MCF 10A (cell line): ENCODE measurements around the gene TEKT3. TPM values are rescaled to one million over a fixed set of nuclear protein-coding genes. Genes with fewer than 3 reads are reported as not detected.
A peak's percentile ranks its signal among the peaks of the same experiment; 100 is the strongest.

ENCODE experiments used
- BruUV-seq: library from RNA; stranded (reverse); fragments of 400-500 nt; replicated peaks from 2 replicates; lab custom pipeline; 2021; lab: Mats Ljungman, UMichigan
- CTCF ChIA-PET: fragments of 300-600 bp; sonication (Branson Sonifier 250); formaldehyde crosslinking; extraction: SDS; loops from one replicate; lab custom pipeline; 2021; ENCODE audit warnings: antibody characterized with exemption, inconsistent platforms; lab: Yijun Ruan, JAX
- POLR2A ChIA-PET: fragments of 300-600, 350-650 bp; sonication (Branson Sonifier 250); formaldehyde crosslinking; extraction: SDS; loops from one replicate; lab custom pipeline; 2020; ENCODE audit warnings: antibody characterized with exemption, inconsistent platforms; lab: Yijun Ruan, JAX
- DNase-seq: peaks from one replicate; pipeline ENCODE4 v3.0.0-alpha.2; 2018; ENCODE audit not compliant: unreplicated experiment
- H3K27ac Mint-ChIP-seq: one replicate; pipeline ENCODE4 v1.8.0; 2022; ENCODE audit warnings: mild to moderate bottlenecking, low read depth, mixed read lengths; ENCODE audit not compliant: unreplicated experiment
- H3K27me3 Mint-ChIP-seq: one replicate; pipeline ENCODE4 v1.8.0; 2022; ENCODE audit warnings: mixed read lengths; ENCODE audit not compliant: insufficient read depth, unreplicated experiment
- H3K36me3 Mint-ChIP-seq: one replicate; pipeline ENCODE4 v1.8.0; 2022; ENCODE audit warnings: mild to moderate bottlenecking, moderate library complexity, mixed read lengths; ENCODE audit not compliant: insufficient read depth, unreplicated experiment
- H3K4me1 Mint-ChIP-seq: one replicate; pipeline ENCODE4 v1.8.0; 2022; ENCODE audit warnings: mixed read lengths; ENCODE audit not compliant: insufficient read depth, unreplicated experiment
- H3K4me3 Mint-ChIP-seq: one replicate; pipeline ENCODE4 v1.8.0; 2022; ENCODE audit warnings: mild to moderate bottlenecking, moderate library complexity, mixed read lengths; ENCODE audit not compliant: unreplicated experiment
- H3K9me3 Mint-ChIP-seq: one replicate; pipeline ENCODE4 v1.8.0; 2022; ENCODE audit warnings: mixed read lengths; ENCODE audit not compliant: unreplicated experiment
- CTCF ChIP-seq: fragments of 200-600 bp; IDR thresholded peaks from one replicate; pipeline ENCODE4 v1.8.0; 2022; ENCODE audit warnings: antibody characterized with exemption, mild to moderate bottlenecking; ENCODE audit not compliant: unreplicated experiment
- intact Hi-C: fragments of 100-400 bp; cut with micrococcal nuclease; formaldehyde crosslinking; loops from 2 replicates; pipeline ENCODE4 v1.14.1; 2022
- total RNA-seq: library from RNA; stranded (reverse); gene quantifications from 2 replicates; pipeline ENCODE4 v1.2.3, GENCODE V29; 2022

TEKT3 gene
- total RNA-seq, 1 experiment from 2014 or later = not detected

GRCh38 chr17:15379659-15380058 lies 38.3 kb upstream of the TEKT3 start:
- DNase-seq = no peak
- CTCF ChIA-PET = no interaction called here
- Mint-ChIP-seq H3K27ac (no peak overlapping the region), H3K4me3 (no peak overlapping the region), H3K4me1 (peaks cover 4% of the 10 kb centered on the region), H3K9me3 (no peaks in the 10 kb centered on the region), H3K36me3 (peaks cover 6% of the 10 kb centered on the region), H3K27me3 (peaks cover 39% of the 10 kb centered on the region)
- BruUV-seq = no TSS peak
- no peak for TF ChIP-seq CTCF
- intact Hi-C loops = no loop called here
- POLR2A ChIA-PET = no interaction called here

- intact Hi-C loops = no loop called here
- H3K9me3 Mint-ChIP-seq = no peaks in the 10 kb centered on the region
- H3K4me1 Mint-ChIP-seq = peaks cover 4% of the 10 kb centered on the region
- no peak for TF ChIP-seq CTCF
- H3K27me3 Mint-ChIP-seq = peaks cover 47% of the 10 kb centered on the region
- no peak overlapping the region for H3K4me3 Mint-ChIP-seq
- no peak overlapping the region for H3K27ac Mint-ChIP-seq
- DNase-seq = no peak
- peaks cover 6% of the 10 kb centered on the region for H3K36me3 Mint-ChIP-seq
- ChIA-PET POLR2A (no interaction called here), CTCF (interaction anchor here (0.6 to 0.7 kb wide), 2 partner anchors 20 to 125 kb away, joined by 3 read pairs; no protein-coding TSS in a partner anchor)
- no TSS peak for BruUV-seq
These were observed 36.8 kb upstream of the TEKT3 start for GRCh38 chr17:15378243-15378642.

- intact Hi-C loops = no loop called here
- no peaks in the 10 kb centered on the region for H3K9me3 Mint-ChIP-seq
- POLR2A ChIA-PET = interaction anchor here (0.7 kb wide), 1 partner anchor 1983 kb away, joined by 3 read pairs; no protein-coding TSS in a partner anchor
- no peak for TF ChIP-seq CTCF
- peaks cover 4% of the 10 kb centered on the region for H3K4me1 Mint-ChIP-seq
- DNase-seq = no peak
- H3K27ac Mint-ChIP-seq = no peak overlapping the region
- H3K36me3 Mint-ChIP-seq = peaks cover 6% of the 10 kb centered on the region
- H3K27me3 Mint-ChIP-seq = peaks cover 47% of the 10 kb centered on the region
- CTCF ChIA-PET = interaction anchor here (0.6 kb wide), 2 partner anchors 19 to 21 kb away, joined by 3 read pairs; no protein-coding TSS in a partner anchor
- H3K4me3 Mint-ChIP-seq = no peak overlapping the region
- BruUV-seq = no TSS peak
These were observed 36.2 kb upstream of the TEKT3 start for GRCh38 chr17:15377616-15378015.

- H3K4me1 Mint-ChIP-seq = peaks cover 4% of the 10 kb centered on the region
- no peak overlapping the region for H3K4me3 Mint-ChIP-seq
- POLR2A ChIA-PET = interaction anchor here (0.7 kb wide), 1 partner anchor 1983 kb away, joined by 3 read pairs; no protein-coding TSS in a partner anchor
- no peak overlapping the region for H3K27ac Mint-ChIP-seq
- intact Hi-C loops = no loop called here
- peaks cover 47% of the 10 kb centered on the region for H3K27me3 Mint-ChIP-seq
- H3K36me3 Mint-ChIP-seq = peaks cover 6% of the 10 kb centered on the region
- CTCF ChIA-PET = interaction anchor here (0.6 to 0.9 kb wide), 2 partner anchors 14 to 19 kb away, joined by 3 read pairs; no protein-coding TSS in a partner anchor
- no peak for TF ChIP-seq CTCF
- no TSS peak for BruUV-seq
- H3K9me3 Mint-ChIP-seq = no peaks in the 10 kb centered on the region
- DNase-seq = peak; percentile 31
These were observed 35.8 kb upstream of the TEKT3 start for GRCh38 chr17:15377200-15377599.
